Measurements from ENCODE around the gene LBHD2.

LBHD2 gene

GRCh38 chr14:103100281-103101121, 16.5 kb downstream of the LBHD2 start:
- in situ Hi-C loops (cut with MboI; ENCODE audit: low pct_unique_long_range_greater_than_20kb, low sequenced_read_pairs), result no loop called here
- DNase-seq, result no peak

- DNase-seq, result no peak
- in situ Hi-C loops (cut with MboI; ENCODE audit: low pct_unique_long_range_greater_than_20kb, low sequenced_read_pairs), result no loop called here
These were observed 17.4 kb downstream of the LBHD2 start for GRCh38 chr14:103101257-103101962.

- in situ Hi-C loops (cut with MboI; ENCODE audit: low pct_unique_long_range_greater_than_20kb, low sequenced_read_pairs), result no loop called here
- DNase-seq, result no peak
These were observed 18.1 kb downstream of the LBHD2 start for GRCh38 chr14:103101963-103102688.

GRCh38 chr14:103102689-103103260, 18.8 kb downstream of the LBHD2 start:
- DNase-seq, result no peak
- in situ Hi-C loops (cut with MboI; ENCODE audit: low pct_unique_long_range_greater_than_20kb, low sequenced_read_pairs), result no loop called here

- peak; percentile 53 for DNase-seq
- in situ Hi-C loops (cut with MboI; ENCODE audit: low pct_unique_long_range_greater_than_20kb, low sequenced_read_pairs), result no loop called here
These were observed 19.7 kb downstream of the LBHD2 start for GRCh38 chr14:103103461-103104388.

- in situ Hi-C loops (cut with MboI; ENCODE audit: low pct_unique_long_range_greater_than_20kb, low sequenced_read_pairs), result no loop called here
- DNase-seq, result no peak
These were observed 20.3 kb downstream of the LBHD2 start for GRCh38 chr14:103104389-103104653.

- in situ Hi-C loops (cut with MboI; ENCODE audit: low pct_unique_long_range_greater_than_20kb, low sequenced_read_pairs), result no loop called here
- DNase-seq, result peak; percentile 63
These were observed 20.8 kb downstream of the LBHD2 start for GRCh38 chr14:103104654-103105452.

GRCh38 chr14:103105580-103106150, 21.7 kb downstream of the LBHD2 start:
- DNase-seq, result peak; percentile 32
- in situ Hi-C loops (cut with MboI; ENCODE audit: low pct_unique_long_range_greater_than_20kb, low sequenced_read_pairs), result no loop called here

- in situ Hi-C loops (cut with MboI; ENCODE audit: low pct_unique_long_range_greater_than_20kb, low sequenced_read_pairs), result no loop called here
- no peak for DNase-seq
These were observed 23.4 kb downstream of the LBHD2 start for GRCh38 chr14:103107455-103107854.

GRCh38 chr14:103107941-103108748, 24.1 kb downstream of the LBHD2 start:
- DNase-seq, result no peak
- in situ Hi-C loops (cut with MboI; ENCODE audit: low pct_unique_long_range_greater_than_20kb, low sequenced_read_pairs), result no loop called here

- in situ Hi-C loops (cut with MboI; ENCODE audit: low pct_unique_long_range_greater_than_20kb, low sequenced_read_pairs), result no loop called here
- DNase-seq, result no peak
These were observed 24.8 kb downstream of the LBHD2 start for GRCh38 chr14:103108749-103109207.

- DNase-seq, result no peak
- in situ Hi-C loops (cut with MboI; ENCODE audit: low pct_unique_long_range_greater_than_20kb, low sequenced_read_pairs), result no loop called here
These were observed 25.8 kb downstream of the LBHD2 start for GRCh38 chr14:103109535-103110441.

- in situ Hi-C loops (cut with MboI; ENCODE audit: low pct_unique_long_range_greater_than_20kb, low sequenced_read_pairs), result no loop called here
- no peak for DNase-seq
These were observed 26.7 kb downstream of the LBHD2 start for GRCh38 chr14:103110681-103111231.

GRCh38 chr14:103111232-103111868, 27.3 kb downstream of the LBHD2 start:
- in situ Hi-C loops (cut with MboI; ENCODE audit: low pct_unique_long_range_greater_than_20kb, low sequenced_read_pairs), result no loop called here
- DNase-seq, result no peak
